GM12892 (cell line): ENCODE data around the gene GBP6.

ENCODE experiments used
- POLR2A ChIP-seq: IDR thresholded peaks from 2 replicates; pipeline ENCODE4 v1.6.1; 2011; ENCODE audit warnings: low read depth, low read length, control low read depth
- TAF1 ChIP-seq: IDR thresholded peaks from 2 replicates; pipeline ENCODE4 v1.6.1; 2011; ENCODE audit warnings: low read depth, mild to moderate bottlenecking, control low read depth, low read length, borderline replicate concordance

DNA sequence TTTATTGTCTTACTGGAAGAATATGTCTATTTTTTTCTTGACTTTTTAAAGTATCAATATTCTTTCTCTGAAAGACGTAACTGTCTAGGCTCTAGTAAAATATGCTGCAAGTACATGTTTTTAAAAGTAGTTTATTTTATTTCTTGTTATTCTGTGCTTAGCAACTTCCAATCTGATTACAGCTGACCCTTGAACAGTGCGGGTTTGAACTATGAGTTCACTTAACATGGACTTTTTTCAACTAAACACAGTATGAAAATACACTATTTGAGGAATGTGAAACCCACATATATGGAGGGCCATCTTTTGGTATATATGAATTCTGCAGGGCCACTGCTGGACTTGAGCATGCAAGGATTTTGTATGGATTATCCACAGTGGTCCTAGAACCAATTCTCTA is 26.8 kb downstream of the GBP6 start:
- TF ChIP-seq POLR2A (no peak), TAF1 (no peak)
